Tibial artery (tissue), 4 donors: ENCODE data around the gene CASS4.

Experiments used
- DNase-seq, 2 donors: peaks; one replicate each; pipeline ENCODE4 v3.0.0-alpha.2; 2019
- H3K27ac ChIP-seq, 2 donors: fragments of 200-600 bp; sonication (generic) in 1 of 2; 1 replicate in 1 of 2; 2 replicates in 1 of 2; pipeline ENCODE4 v1.5.1; 2018 to 2019; ENCODE audit warnings: mild to moderate bottlenecking in 1 of 2
- H3K27me3 ChIP-seq, 2 donors: fragments of 200-600 bp; sonication (generic) in 1 of 2; one replicate each; pipeline versions ENCODE4 v1.5.1 to v1.6.0; 2016 to 2019
- H3K36me3 ChIP-seq, 3 donors: fragments of 200-600 bp; sonication (generic) in 2 of 3; one replicate each; pipeline ENCODE4 v1.5.1; 2016 to 2019; ENCODE audit warnings: mild to moderate bottlenecking in 2 of 3
- H3K4me1 ChIP-seq, 4 donors: fragments of 200-600 bp; sonication (generic) in 2 of 4; 1 replicate in 3 of 4; 2 replicates in 1 of 4; pipeline ENCODE4 v1.5.1; 2016 to 2019
- H3K4me3 ChIP-seq, 2 donors: fragments of 200-600 bp; sonication (generic) in 1 of 2; 1 replicate in 1 of 2; 2 replicates in 1 of 2; pipeline ENCODE4 v1.5.1; 2018 to 2019; ENCODE audit warnings: mild to moderate bottlenecking in 2 of 2
- H3K9me3 ChIP-seq, 3 donors: fragments of 200-600 bp; sonication (generic) in 1 of 3; one replicate each; pipeline ENCODE4 v1.5.1; 2016 to 2019
- intact Hi-C: fragments of 100-400 bp; cut with DNase I; formaldehyde crosslinking; loops from one replicate; pipeline ENCODE4 v1.15.0; 2023; ENCODE audit warnings: low total_unique reads
- TF ChIP-seq, protein P1 (sequence below), 2 experiments: fragments of 200-600 bp in 1 of 2; fragments of 450-650 bp in 1 of 2; IDR thresholded peaks; one replicate each; pipeline ENCODE4 v1.5.1; 2017 to 2019; ENCODE audit warnings: antibody characterized with exemption in 2 of 2, mild to moderate bottlenecking in 1 of 2, moderate library complexity in 1 of 2

The CASS4 gene

GRCh38 chr20:56433880-56434255 lies 21.8 kb downstream of the CASS4 start:
- no peaks in the 10 kb centered on the region for H3K9me3 ChIP-seq
- DNase-seq: peak in 1 of 2 donors; percentile 12
- H3K4me3 ChIP-seq: no peak overlapping the region
- no peaks in the 10 kb centered on the region for H3K4me1 ChIP-seq
- TF ChIP-seq, protein P1, sequence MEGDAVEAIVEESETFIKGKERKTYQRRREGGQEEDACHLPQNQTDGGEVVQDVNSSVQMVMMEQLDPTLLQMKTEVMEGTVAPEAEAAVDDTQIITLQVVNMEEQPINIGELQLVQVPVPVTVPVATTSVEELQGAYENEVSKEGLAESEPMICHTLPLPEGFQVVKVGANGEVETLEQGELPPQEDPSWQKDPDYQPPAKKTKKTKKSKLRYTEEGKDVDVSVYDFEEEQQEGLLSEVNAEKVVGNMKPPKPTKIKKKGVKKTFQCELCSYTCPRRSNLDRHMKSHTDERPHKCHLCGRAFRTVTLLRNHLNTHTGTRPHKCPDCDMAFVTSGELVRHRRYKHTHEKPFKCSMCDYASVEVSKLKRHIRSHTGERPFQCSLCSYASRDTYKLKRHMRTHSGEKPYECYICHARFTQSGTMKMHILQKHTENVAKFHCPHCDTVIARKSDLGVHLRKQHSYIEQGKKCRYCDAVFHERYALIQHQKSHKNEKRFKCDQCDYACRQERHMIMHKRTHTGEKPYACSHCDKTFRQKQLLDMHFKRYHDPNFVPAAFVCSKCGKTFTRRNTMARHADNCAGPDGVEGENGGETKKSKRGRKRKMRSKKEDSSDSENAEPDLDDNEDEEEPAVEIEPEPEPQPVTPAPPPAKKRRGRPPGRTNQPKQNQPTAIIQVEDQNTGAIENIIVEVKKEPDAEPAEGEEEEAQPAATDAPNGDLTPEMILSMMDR (IDR thresholded peaks at IDR 0.05): no peak
- no peak overlapping the region for H3K27ac ChIP-seq
- intact Hi-C loops: no loop called here
- H3K27me3 ChIP-seq: no peaks in the 10 kb centered on the region
- H3K36me3 ChIP-seq: no peaks in the 10 kb centered on the region

DNA sequence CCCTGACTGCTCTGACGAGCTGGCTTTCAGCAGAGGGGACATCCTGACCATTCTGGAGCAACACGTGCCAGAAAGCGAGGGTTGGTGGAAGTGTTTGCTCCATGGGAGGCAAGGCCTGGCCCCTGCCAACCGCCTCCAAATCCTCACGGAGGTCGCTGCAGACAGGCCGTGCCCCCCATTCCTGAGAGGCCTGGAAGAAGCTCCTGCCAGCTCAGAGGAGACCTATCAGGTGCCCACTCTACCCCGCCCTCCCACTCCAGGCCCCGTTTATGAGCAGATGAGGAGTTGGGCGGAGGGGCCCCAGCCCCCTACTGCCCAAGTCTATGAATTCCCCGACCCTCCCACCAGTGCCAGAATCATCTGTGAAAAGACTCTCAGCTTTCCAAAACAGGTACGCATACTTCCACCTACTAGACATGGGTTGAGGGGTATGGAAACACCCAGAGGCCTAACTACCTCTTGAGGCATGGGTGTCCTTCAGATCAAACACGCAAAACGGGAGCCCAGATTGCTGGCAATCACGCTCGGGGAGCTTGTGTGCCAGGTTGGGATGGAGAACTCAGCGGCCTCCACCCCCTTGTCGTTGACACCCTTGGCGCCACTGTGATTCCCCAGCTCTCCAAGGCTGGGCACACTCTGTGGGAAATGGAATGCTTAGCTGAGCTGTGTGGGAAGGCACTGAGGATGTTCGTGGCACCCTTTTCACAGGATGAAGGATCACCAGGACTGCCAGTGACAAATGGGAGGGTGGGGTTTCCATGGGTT lies 25.3 kb downstream of the CASS4 start:
- H3K4me1 ChIP-seq: no peaks in the 10 kb centered on the region
- H3K27ac ChIP-seq: no peak overlapping the region
- H3K27me3 ChIP-seq: no peaks in the 10 kb centered on the region
- H3K4me3 ChIP-seq: no peak overlapping the region
- intact Hi-C loops: no loop called here
- H3K36me3 ChIP-seq: no peaks in the 10 kb centered on the region
- no peaks in the 10 kb centered on the region for H3K9me3 ChIP-seq
- peak in 1 of 2 donors; percentile 38 for DNase-seq
- TF ChIP-seq, protein P1 (IDR thresholded peaks at IDR 0.05): no peak

- Histone ChIP-seq H3K4me3 (no peak overlapping the region), H3K27me3 (no peaks in the 10 kb centered on the region)
- TF ChIP-seq, protein P1 (IDR thresholded peaks at IDR 0.05): no peak
Measured at GRCh38 chr20:56438284-56438683, 26.2 kb downstream of the CASS4 start.

GRCh38 chr20:56439771-56440291 lies 27.8 kb downstream of the CASS4 start:
- no peak overlapping the region for H3K4me3 ChIP-seq
- TF ChIP-seq, protein P1 (IDR thresholded peaks at IDR 0.05): no peak
- peak in 1 of 2 donors; percentile 28 for DNase-seq
- intact Hi-C loops: no loop called here
- H3K9me3 ChIP-seq: no peaks in the 10 kb centered on the region
- H3K27ac ChIP-seq: no peak overlapping the region
- H3K27me3 ChIP-seq: no peaks in the 10 kb centered on the region
- H3K36me3 ChIP-seq: no peaks in the 10 kb centered on the region
- no peaks in the 10 kb centered on the region for H3K4me1 ChIP-seq

More at GRCh38 chr20:56438284-56438683, 26.2 kb downstream of the CASS4 start:
- no peaks in the 10 kb centered on the region for H3K36me3 ChIP-seq
- no peaks in the 10 kb centered on the region for H3K9me3 ChIP-seq
- no peak overlapping the region for H3K27ac ChIP-seq
- intact Hi-C loops: no loop called here
- no peak for DNase-seq
- H3K4me1 ChIP-seq: no peaks in the 10 kb centered on the region

- Histone ChIP-seq H3K27ac (no peak overlapping the region), H3K9me3 (no peaks in the 10 kb centered on the region), H3K36me3 (no peaks in the 10 kb centered on the region), H3K4me3 (no peak overlapping the region), H3K27me3 (peaks cover 0 to under 1% of the 10 kb centered on the region in 2 donors), H3K4me1 (no peaks in the 10 kb centered on the region)
- intact Hi-C loops: no loop called here
- TF ChIP-seq, protein P1 (IDR thresholded peaks at IDR 0.05): no peak
- peak in 1 of 2 donors; percentile 21 for DNase-seq
Measured at GRCh38 chr20:56440346-56441007, 28.4 kb downstream of the CASS4 start.
